Upper lobe of right lung (tissue), 1 donor: ENCODE results near the gene SEMA7A. TPM values are rescaled to one million over a fixed set of nuclear protein-coding genes. Genes with fewer than 3 reads are reported as not detected.
A peak's percentile ranks its signal among the peaks of the same experiment; 100 is the strongest.
"Not testable (repeated sequence)": the region's sequence is repeated elsewhere in the genome, so short reads cannot be mapped to it uniquely, and the experiment has no call there.

ENCODE experiments used
- ATAC-seq: fragments of 200-7000 bp; cut with Tn5 transposase; one replicate; pipeline ENCODE4 v1.9.1; 2020; ENCODE audit warnings: mild to moderate bottlenecking, moderate library complexity
- DNase-seq: peaks from one replicate; pipeline ENCODE4 v3.0.0-alpha.2; 2020
- H3K27ac ChIP-seq: fragments of 200-600 bp; one replicate; pipeline ENCODE4 v1.8.0; 2022
- H3K27me3 ChIP-seq: fragments of 200-600 bp; one replicate; pipeline ENCODE4 v1.8.0; 2022; ENCODE audit warnings: mild to moderate bottlenecking
- H3K36me3 ChIP-seq: fragments of 200-600 bp; one replicate; pipeline ENCODE4 v1.8.0; 2022
- H3K4me1 ChIP-seq: fragments of 200-600 bp; one replicate; pipeline ENCODE4 v1.8.0; 2022
- H3K4me3 ChIP-seq: fragments of 200-600 bp; one replicate; pipeline ENCODE4 v1.8.0; 2022; ENCODE audit warnings: mild to moderate bottlenecking
- H3K9me3 ChIP-seq: fragments of 200-600 bp; one replicate; pipeline ENCODE4 v1.8.0; 2022
- intact Hi-C: fragments of 100-400 bp; cut with DNase I; formaldehyde crosslinking; loops from one replicate; pipeline ENCODE4 v1.11.0; 2022
- microRNA-seq: library from miRNA; unstranded; fragments of <30 nt; microRNA quantifications from one replicate; pipeline ENCODE4 v1.2.0, GENCODE V29; 2020; ENCODE audit warnings: borderline microRNAs expressed
- total RNA-seq: library from RNA; stranded (reverse); fragmentation: NEBNext Ultra II Directional; extraction: Animal tissue kit (Norgen Biotek cat#: 25700); gene quantifications from one replicate; pipeline ENCODE4 v1.2.1, GENCODE V29; 2021
- TF ChIP-seq, protein P1 (sequence below): fragments of 200-600 bp; IDR thresholded peaks from one replicate; pipeline ENCODE4 v1.8.0; 2022; ENCODE audit warnings: antibody characterized with exemption
- donor health status: DM: no; HTN: yes; CAD: no; lungs with severe emphysema.

SEMA7A gene
- total RNA-seq, 1 donor from 2014 or later: 5.4 TPM

DNA sequence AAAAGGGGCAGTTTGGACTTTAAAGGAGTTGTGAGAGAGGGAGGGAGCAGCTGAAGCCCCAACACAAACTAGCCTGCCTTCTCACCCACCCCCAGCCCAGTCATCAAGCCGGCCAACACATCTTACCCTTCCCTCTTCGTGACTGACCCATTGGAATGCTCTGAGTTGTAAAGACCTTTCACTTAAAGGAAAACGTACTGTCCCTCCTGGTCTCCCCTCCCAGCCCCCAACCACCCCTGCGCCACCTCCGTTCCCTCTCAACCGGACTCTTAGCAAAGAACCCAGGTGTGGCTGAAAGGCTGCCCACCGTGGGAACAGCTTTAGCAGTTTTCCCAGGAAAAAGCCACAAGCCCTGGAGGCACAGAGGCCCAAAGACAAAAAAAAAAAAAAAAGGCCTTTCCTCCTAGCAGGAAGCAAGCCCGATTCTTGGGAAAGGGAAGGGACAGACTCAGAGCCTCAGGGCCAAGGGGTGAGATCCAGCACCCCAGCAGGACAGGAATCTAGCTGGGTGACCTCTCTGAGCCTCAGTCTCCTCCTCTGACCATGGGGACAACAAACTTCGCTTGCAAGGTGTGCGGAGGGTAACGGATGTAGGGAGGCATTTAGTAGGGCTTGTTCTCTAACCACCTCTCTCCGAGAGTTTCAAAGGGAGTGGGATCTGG, 68.7 kb downstream of the SEMA7A start:
- Histone ChIP-seq H3K27ac (no peak overlapping the region), H3K4me3 (peak overlapping the region; percentile 55)

DNA sequence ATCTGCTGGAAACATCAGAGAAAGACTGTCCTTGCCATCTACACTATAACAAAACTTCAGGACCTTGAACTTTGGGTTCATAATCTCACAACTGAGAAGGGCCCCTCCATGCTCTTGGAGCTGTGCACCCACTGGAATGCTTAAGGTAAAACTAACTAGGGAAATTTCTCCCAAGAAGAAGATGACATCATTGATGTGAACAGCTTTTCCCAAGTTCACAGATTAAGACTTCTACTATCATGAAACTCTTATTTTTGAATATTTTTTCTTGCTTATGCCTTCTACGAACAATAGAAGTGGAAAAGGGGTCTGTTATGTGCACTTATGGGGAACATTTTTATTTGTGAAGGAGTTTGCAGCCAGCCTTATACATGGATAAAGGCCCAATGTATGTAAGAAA, 71.3 kb downstream of the SEMA7A start:
- Histone ChIP-seq H3K9me3 (no peaks in the 10 kb centered on the region), H3K27ac (no peak overlapping the region), H3K4me3 (no peak overlapping the region), H3K27me3 (peaks cover 11% of the 10 kb centered on the region), H3K36me3 (no peaks in the 10 kb centered on the region), H3K4me1 (peaks cover 14% of the 10 kb centered on the region)
- intact Hi-C loops: no loop called here
- ATAC-seq (no peak), DNase-seq (no peak)
- TF ChIP-seq, protein P1, sequence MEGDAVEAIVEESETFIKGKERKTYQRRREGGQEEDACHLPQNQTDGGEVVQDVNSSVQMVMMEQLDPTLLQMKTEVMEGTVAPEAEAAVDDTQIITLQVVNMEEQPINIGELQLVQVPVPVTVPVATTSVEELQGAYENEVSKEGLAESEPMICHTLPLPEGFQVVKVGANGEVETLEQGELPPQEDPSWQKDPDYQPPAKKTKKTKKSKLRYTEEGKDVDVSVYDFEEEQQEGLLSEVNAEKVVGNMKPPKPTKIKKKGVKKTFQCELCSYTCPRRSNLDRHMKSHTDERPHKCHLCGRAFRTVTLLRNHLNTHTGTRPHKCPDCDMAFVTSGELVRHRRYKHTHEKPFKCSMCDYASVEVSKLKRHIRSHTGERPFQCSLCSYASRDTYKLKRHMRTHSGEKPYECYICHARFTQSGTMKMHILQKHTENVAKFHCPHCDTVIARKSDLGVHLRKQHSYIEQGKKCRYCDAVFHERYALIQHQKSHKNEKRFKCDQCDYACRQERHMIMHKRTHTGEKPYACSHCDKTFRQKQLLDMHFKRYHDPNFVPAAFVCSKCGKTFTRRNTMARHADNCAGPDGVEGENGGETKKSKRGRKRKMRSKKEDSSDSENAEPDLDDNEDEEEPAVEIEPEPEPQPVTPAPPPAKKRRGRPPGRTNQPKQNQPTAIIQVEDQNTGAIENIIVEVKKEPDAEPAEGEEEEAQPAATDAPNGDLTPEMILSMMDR: no peak

More for the DNA sequence above, 68.7 kb downstream of the SEMA7A start:
- H3K4me1 ChIP-seq: peaks cover 10% of the 10 kb centered on the region
- H3K36me3 ChIP-seq: no peaks in the 10 kb centered on the region
- TF ChIP-seq, protein P1: no peak
- H3K9me3 ChIP-seq: no peaks in the 10 kb centered on the region
- DNase-seq (no peak), ATAC-seq (no peak)
- H3K27me3 ChIP-seq: peaks cover 14% of the 10 kb centered on the region
- intact Hi-C loops: no loop called here

DNA sequence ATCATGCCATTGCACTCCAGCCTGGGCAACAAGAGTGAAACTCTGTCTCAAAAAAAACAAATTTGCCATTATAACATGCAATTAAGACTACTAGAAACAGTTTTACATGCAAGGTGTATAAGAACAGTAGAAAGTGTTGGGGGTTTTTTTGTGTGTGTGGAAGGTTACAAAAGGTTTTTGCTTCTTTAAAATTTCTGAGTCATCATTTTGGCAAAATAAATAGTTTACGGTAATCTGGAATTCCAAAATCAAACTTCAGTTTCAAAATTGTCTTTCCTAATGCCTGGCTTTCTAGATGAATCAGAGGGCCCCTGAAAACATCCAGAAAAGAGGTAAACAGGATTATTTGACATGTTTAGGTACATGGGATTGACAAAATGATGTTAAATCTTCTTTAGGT, 72.9 kb downstream of the SEMA7A start:
- intact Hi-C loops, H3K27ac ChIP-seq, H3K27me3 ChIP-seq, H3K4me3 ChIP-seq, ATAC-seq, H3K9me3 ChIP-seq, H3K4me1 ChIP-seq, H3K36me3 ChIP-seq, DNase-seq: not testable (repeated sequence)

DNA sequence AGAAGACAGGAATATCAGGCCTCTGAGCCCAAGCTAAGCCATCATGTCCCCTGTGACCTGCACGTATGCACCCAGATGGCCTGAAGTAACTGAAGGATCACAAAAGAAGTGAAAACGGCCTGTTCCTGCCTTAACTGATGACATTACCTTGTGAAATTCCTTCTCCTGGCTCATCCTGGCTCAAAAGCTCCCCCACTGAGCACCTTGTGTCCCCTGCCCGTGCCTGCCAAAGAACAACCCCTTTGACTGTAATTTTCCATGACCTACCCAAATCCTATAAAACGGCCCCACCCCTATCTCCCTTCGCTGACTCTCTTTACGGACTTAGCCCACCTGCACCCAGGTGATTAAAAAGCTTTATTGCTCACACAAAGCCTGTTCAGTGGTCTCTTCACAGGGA, 74.4 kb downstream of the SEMA7A start:
- H3K9me3 ChIP-seq, H3K36me3 ChIP-seq, H3K27ac ChIP-seq, H3K27me3 ChIP-seq, intact Hi-C loops, H3K4me1 ChIP-seq, ATAC-seq, H3K4me3 ChIP-seq, DNase-seq: not testable (repeated sequence)

Small RNA genes within 50 kb of the gene (microRNA-seq; reads per million reads assigned to microRNA genes)
- not detected for gene MIR6881

Other genes starting within 250 kb of the SEMA7A start
- not detected for gene STRA6, start 231.2 kb downstream of the SEMA7A start, total RNA-seq
- not detected for gene CCDC33, start 197.6 kb downstream of the SEMA7A start, total RNA-seq
- gene CYP11A1, start 66.3 kb downstream of the SEMA7A start, total RNA-seq: 1.1 TPM
- 40.8 TPM for gene UBL7, start 27.2 kb upstream of the SEMA7A start, total RNA-seq
- 10.7 TPM for gene ARID3B, start 107.3 kb upstream of the SEMA7A start, total RNA-seq
- gene CLK3, start 181.9 kb upstream of the SEMA7A start, total RNA-seq: 72.9 TPM